Measurements from ENCODE around the gene USP43.

DNA sequence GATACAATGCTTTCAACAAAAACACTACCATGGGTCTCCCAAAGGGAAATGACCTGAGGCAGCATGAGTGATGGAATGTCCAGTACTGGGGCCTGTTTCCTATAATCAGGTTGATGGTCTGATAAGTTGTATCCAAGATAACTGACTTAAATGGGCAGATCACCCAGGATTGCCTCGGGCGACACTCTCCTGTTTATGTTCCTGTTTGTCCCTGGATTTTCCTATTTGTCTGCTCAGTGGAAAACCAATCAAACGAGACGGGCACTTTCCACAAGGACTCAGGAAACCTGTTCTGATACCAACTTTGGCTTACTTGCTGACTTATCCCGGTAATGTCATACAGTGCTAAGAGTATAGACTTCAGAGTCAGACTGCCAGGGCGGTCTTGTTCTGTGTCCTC is 27.4 kb downstream of the USP43 start:
- TF ChIP-seq, protein P1, sequence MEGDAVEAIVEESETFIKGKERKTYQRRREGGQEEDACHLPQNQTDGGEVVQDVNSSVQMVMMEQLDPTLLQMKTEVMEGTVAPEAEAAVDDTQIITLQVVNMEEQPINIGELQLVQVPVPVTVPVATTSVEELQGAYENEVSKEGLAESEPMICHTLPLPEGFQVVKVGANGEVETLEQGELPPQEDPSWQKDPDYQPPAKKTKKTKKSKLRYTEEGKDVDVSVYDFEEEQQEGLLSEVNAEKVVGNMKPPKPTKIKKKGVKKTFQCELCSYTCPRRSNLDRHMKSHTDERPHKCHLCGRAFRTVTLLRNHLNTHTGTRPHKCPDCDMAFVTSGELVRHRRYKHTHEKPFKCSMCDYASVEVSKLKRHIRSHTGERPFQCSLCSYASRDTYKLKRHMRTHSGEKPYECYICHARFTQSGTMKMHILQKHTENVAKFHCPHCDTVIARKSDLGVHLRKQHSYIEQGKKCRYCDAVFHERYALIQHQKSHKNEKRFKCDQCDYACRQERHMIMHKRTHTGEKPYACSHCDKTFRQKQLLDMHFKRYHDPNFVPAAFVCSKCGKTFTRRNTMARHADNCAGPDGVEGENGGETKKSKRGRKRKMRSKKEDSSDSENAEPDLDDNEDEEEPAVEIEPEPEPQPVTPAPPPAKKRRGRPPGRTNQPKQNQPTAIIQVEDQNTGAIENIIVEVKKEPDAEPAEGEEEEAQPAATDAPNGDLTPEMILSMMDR (IDR thresholded peaks at IDR 0.05; ENCODE audit: low read depth, low read length) = no peak
- TF ChIP-seq EZH2phosphoT487 (IDR thresholded peaks at IDR 0.05; ENCODE audit: low read depth) = no peak

Data from OCI-LY3 (cell line).